HFFc6 (cell line): ENCODE data around the gene NAALADL2. TPM values are rescaled to one million over a fixed set of nuclear protein-coding genes. Genes with fewer than 3 reads are reported as not detected.

Source experiments
- DNase-seq: peaks from one replicate; pipeline ENCODE4 v3.0.0-alpha.2; 2018
- H3K27ac Mint-ChIP-seq: 2 replicates; pipeline ENCODE4 v1.8.0; 2020; ENCODE audit warnings: mild to moderate bottlenecking, mixed read lengths
- H3K27me3 Mint-ChIP-seq: 2 replicates; pipeline ENCODE4 v1.8.0; 2021; ENCODE audit warnings: mild to moderate bottlenecking, moderate library complexity, mixed read lengths; ENCODE audit not compliant: insufficient read depth
- H3K36me3 Mint-ChIP-seq: 2 replicates; pipeline ENCODE4 v1.8.0; 2021; ENCODE audit warnings: low read depth, mixed read lengths
- H3K4me1 Mint-ChIP-seq: 2 replicates; pipeline ENCODE4 v1.8.0; 2020; ENCODE audit warnings: low read depth, mixed read lengths
- H3K4me3 Mint-ChIP-seq: 2 replicates; pipeline ENCODE4 v1.8.0; 2020; ENCODE audit warnings: mild to moderate bottlenecking, moderate library complexity, mixed read lengths
- H3K9me3 Mint-ChIP-seq: 2 replicates; pipeline ENCODE4 v1.8.0; 2020; ENCODE audit warnings: mild to moderate bottlenecking, mixed read lengths
- total RNA-seq, 6 experiments: library from RNA; stranded (reverse); fragmentation: NEBNext Ultra II Directional; extraction: Animal tissue kit (Norgen Biotek cat#: 25700); gene quantifications; 2 replicates in 1 of 6; 3 replicates in 5 of 6; pipeline ENCODE4 v1.2.3, GENCODE V29; 2021
- TF ChIP-seq, protein P1 (sequence below): fragments of 200-600 bp; sonication (generic); IDR thresholded peaks from 2 replicates; pipeline ENCODE4 v1.5.0; 2021; ENCODE audit warnings: antibody characterized with exemption, mild to moderate bottlenecking

NAALADL2 gene
- total RNA-seq, 6 experiments from 2014 or later: 12.0 to 15.2 (median 12.3) TPM

DNA sequence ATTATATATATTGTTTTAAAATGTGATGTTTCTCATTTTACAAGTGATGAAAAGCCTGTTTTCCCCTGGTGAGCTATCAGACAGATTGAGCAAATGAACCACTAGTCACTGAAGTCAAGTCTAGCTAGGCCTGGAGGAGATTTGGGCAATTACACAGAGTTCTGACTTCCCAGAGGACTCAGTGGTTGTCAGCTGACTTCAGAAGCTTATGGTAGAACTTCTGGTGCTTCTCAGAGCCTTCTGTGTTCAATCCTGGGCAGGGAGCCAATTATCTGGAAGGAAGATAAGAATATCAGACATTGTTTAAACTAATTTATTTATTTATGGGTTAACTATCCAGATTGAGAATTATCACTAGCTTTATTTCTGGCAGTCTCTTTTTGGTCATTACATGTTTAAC, 37.7 kb upstream of the NAALADL2 start:
- Mint-ChIP-seq H3K36me3 (no peaks in the 10 kb centered on the region), H3K4me1 (no peaks in the 10 kb centered on the region), H3K4me3 (no peak overlapping the region), H3K27me3 (no peaks in the 10 kb centered on the region), H3K27ac (no peak overlapping the region), H3K9me3 (no peaks in the 10 kb centered on the region; the same call in 1 of the 2 replicates)
- DNase-seq: no peak
- TF ChIP-seq, protein P1, sequence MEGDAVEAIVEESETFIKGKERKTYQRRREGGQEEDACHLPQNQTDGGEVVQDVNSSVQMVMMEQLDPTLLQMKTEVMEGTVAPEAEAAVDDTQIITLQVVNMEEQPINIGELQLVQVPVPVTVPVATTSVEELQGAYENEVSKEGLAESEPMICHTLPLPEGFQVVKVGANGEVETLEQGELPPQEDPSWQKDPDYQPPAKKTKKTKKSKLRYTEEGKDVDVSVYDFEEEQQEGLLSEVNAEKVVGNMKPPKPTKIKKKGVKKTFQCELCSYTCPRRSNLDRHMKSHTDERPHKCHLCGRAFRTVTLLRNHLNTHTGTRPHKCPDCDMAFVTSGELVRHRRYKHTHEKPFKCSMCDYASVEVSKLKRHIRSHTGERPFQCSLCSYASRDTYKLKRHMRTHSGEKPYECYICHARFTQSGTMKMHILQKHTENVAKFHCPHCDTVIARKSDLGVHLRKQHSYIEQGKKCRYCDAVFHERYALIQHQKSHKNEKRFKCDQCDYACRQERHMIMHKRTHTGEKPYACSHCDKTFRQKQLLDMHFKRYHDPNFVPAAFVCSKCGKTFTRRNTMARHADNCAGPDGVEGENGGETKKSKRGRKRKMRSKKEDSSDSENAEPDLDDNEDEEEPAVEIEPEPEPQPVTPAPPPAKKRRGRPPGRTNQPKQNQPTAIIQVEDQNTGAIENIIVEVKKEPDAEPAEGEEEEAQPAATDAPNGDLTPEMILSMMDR: no peak

- H3K27ac Mint-ChIP-seq: no peak overlapping the region
- TF ChIP-seq, protein P1: no peak
- no peak for DNase-seq
- no peaks in the 10 kb centered on the region for H3K36me3 Mint-ChIP-seq
- no peak overlapping the region for H3K4me3 Mint-ChIP-seq
- H3K9me3 Mint-ChIP-seq: no peaks in the 10 kb centered on the region; the same call in 1 of the 2 replicates
- H3K4me1 Mint-ChIP-seq: no peaks in the 10 kb centered on the region
- no peaks in the 10 kb centered on the region for H3K27me3 Mint-ChIP-seq
Measured at GRCh38 chr3:174822320-174822719, 36.8 kb upstream of the NAALADL2 start.

- Mint-ChIP-seq H3K4me3 (no peak overlapping the region), H3K27ac (no peak overlapping the region), H3K36me3 (no peaks in the 10 kb centered on the region), H3K9me3 (no peaks in the 10 kb centered on the region; the same call in 1 of the 2 replicates), H3K27me3 (no peaks in the 10 kb centered on the region), H3K4me1 (no peaks in the 10 kb centered on the region)
- TF ChIP-seq, protein P1: no peak
- no peak for DNase-seq
Measured at GRCh38 chr3:174826069-174826468, 33.1 kb upstream of the NAALADL2 start.

GRCh38 chr3:174844746-174845145, 14.4 kb upstream of the NAALADL2 start:
- Mint-ChIP-seq H3K27ac (no peak overlapping the region), H3K4me3 (no peak overlapping the region), H3K27me3 (no peaks in the 10 kb centered on the region; the same call in 1 of the 2 replicates), H3K4me1 (no peaks in the 10 kb centered on the region; the same call in 1 of the 2 replicates), H3K9me3 (no peaks in the 10 kb centered on the region), H3K36me3 (peaks cover 1% of the 10 kb centered on the region; the same call in 1 of the 2 replicates)
- DNase-seq: no peak
- TF ChIP-seq, protein P1: no peak

DNA sequence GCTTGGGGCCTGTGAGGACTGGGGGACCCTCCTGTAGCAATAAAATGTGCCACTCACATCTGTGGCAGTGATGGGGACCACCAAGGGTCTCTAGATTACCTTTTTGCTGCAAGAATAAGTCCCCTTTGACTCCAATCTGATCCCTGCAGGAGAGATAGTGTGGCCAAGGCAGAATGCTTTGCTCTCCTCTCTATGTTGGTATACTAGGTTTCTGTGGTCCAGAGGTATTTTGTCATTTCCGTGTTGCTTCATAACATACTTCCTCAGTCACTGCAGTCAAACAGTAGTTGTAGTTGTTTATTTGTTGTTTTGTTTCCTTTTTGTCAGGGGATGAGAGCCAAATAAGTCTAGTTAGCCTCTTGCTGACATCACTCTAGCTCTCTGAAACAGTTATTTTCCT, 13.1 kb upstream of the NAALADL2 start:
- Mint-ChIP-seq H3K36me3 (peaks cover 9% of the 10 kb centered on the region; the same call in 1 of the 2 replicates), H3K9me3 (no peaks in the 10 kb centered on the region), H3K27ac (no peak overlapping the region), H3K27me3 (no peaks in the 10 kb centered on the region; the same call in 1 of the 2 replicates), H3K4me3 (no peak overlapping the region), H3K4me1 (no peaks in the 10 kb centered on the region)
- TF ChIP-seq, protein P1: no peak
- no peak for DNase-seq

- no peak for DNase-seq
- H3K4me1 Mint-ChIP-seq: peaks cover 18% of the 10 kb centered on the region
- TF ChIP-seq, protein P1: no peak
Measured at GRCh38 chr3:174854987-174855386, 4.1 kb upstream of the NAALADL2 start.

More at GRCh38 chr3:174854987-174855386, 4.1 kb upstream of the NAALADL2 start:
- Mint-ChIP-seq H3K9me3 (no peaks in the 10 kb centered on the region), H3K4me3 (no peak overlapping the region), H3K27ac (no peak overlapping the region), H3K27me3 (peaks cover 1% of the 10 kb centered on the region; the same call in 1 of the 2 replicates), H3K36me3 (peaks cover 5% of the 10 kb centered on the region; the same call in 1 of the 2 replicates)
